HG02870 (cell line): ENCODE results near the gene ITGB8.

ENCODE experiments used
- ATAC-seq: cut with Tn5 transposase; IDR thresholded peaks from one replicate; pipeline ENCODE4 v1.9.1; 2021; ENCODE audit warnings: mild to moderate bottlenecking, moderate library complexity; ENCODE audit not compliant: unreplicated experiment

ITGB8 gene

GRCh38 chr7:20307119-20307518, 23.6 kb upstream of the ITGB8 start:
- ATAC-seq = peak; percentile 82

- no peak for ATAC-seq
Measured at GRCh38 chr7:20307901-20308300, 22.8 kb upstream of the ITGB8 start.

- no peak for ATAC-seq
Measured at GRCh38 chr7:20310301-20310700, 20.4 kb upstream of the ITGB8 start.

GRCh38 chr7:20310963-20311742, 19.5 kb upstream of the ITGB8 start:
- ATAC-seq = no peak

GRCh38 chr7:20311743-20312042, 19.0 kb upstream of the ITGB8 start:
- ATAC-seq = no peak

GRCh38 chr7:20312562-20312961, 18.1 kb upstream of the ITGB8 start:
- ATAC-seq = no peak

GRCh38 chr7:20313626-20314025, 17.1 kb upstream of the ITGB8 start:
- no peak for ATAC-seq

GRCh38 chr7:20314198-20314597, 16.5 kb upstream of the ITGB8 start:
- ATAC-seq = no peak

GRCh38 chr7:20316706-20317105, 14.0 kb upstream of the ITGB8 start:
- no peak for ATAC-seq

- ATAC-seq = no peak
Measured at GRCh38 chr7:20317413-20317812, 13.3 kb upstream of the ITGB8 start.

- ATAC-seq = no peak
Measured at GRCh38 chr7:20318933-20319332, 11.8 kb upstream of the ITGB8 start.

GRCh38 chr7:20320322-20320721, 10.4 kb upstream of the ITGB8 start:
- no peak for ATAC-seq

GRCh38 chr7:20320786-20321185, 9.9 kb upstream of the ITGB8 start:
- no peak for ATAC-seq

- ATAC-seq = no peak
Measured at GRCh38 chr7:20323595-20323994, 7.1 kb upstream of the ITGB8 start.

- ATAC-seq = no peak
Measured at GRCh38 chr7:20326342-20326741, 4.4 kb upstream of the ITGB8 start.

GRCh38 chr7:20327055-20327454, 3.6 kb upstream of the ITGB8 start:
- no peak for ATAC-seq

- ATAC-seq = no peak
Measured at GRCh38 chr7:20328027-20328426, 2.7 kb upstream of the ITGB8 start.

- no peak for ATAC-seq
Measured at GRCh38 chr7:20328692-20329091, 2.0 kb upstream of the ITGB8 start.

- ATAC-seq = peak; percentile 34
Measured at GRCh38 chr7:20329389-20330238, 1.1 kb upstream of the ITGB8 start.

- peak; percentile 21 for ATAC-seq
Measured at GRCh38 chr7:20330928-20331909, 519 bp downstream of the ITGB8 start.
